Skin of body (tissue), 2 donors: Measurements from ENCODE around the gene CHD2. TPM values are rescaled to one million over a fixed set of nuclear protein-coding genes. Genes with fewer than 3 reads are reported as not detected.

Source experiments
- DNase-seq: peaks from one replicate; lab custom pipeline; 2025; lab: John Stamatoyannopoulos, UW
- total RNA-seq: library from RNA; depleted of rRNA; stranded (reverse); fragments of >200 nt; gene quantifications from one replicate; pipeline ENCODE4 v1.2.3, GENCODE V29; 2014

CHD2 gene
- total RNA-seq, 1 donor from 2014 or later: 174 TPM

DNA sequence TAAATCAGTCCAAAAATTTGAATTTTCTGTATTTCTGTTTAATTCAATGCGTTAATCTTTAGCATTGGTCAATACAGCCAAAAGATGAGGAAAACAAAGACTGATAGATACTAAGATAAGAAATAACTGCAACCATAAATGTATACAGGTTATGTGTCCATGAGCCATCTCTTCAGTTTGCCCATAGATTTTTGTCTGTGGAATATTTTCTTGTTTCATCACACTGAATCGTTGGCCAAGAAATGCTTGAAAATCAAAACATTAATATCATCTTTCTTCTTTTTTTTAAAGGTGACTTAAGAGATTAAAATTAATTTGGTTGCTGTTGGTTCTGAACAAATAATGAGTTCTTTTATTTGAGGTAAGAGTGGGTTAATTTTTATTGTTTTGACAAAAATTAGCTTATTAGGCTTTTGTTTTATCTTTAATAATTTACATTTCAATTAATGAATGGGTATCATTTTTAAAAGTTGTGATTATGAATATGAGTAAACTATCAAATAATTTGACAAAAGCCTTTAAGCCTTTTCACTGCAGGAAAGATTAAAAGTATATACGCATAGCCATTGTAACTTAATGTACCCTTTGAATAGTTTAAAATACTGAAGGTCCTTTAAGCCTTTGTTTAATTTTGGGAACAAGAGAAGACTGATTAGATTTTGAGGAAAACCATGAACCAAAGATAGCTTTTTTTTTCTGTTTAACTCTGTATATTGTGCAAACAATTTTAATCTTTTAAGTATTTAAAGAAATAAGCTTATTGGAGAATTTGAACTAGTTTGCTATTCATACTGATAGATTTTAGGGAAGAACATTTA lies 14.7 kb upstream of the CHD2 start:
- DNase-seq: no peak

DNA sequence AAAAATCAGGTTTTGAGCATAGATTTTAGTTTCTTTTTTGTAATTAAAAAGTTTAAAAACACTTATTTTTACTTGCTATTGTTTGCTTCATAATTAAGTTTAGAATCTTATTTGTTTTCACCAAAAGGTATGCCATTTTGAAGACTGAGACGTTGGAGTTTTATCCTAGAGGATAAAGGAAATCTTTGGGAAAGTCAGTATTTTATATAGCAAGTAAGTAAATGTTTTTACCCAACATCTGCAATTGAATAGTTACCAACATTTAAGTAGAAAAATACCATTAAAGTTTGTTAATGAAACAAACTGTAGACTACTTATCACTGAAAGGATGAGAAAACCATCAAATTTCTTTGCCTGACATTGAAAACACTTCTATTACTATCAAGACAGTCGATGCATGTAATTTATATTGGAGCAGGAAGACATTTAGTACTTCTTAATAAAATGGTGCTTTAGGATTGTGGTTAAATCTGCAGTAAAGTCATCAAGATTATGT lies 14.0 kb upstream of the CHD2 start:
- no peak for DNase-seq

DNA sequence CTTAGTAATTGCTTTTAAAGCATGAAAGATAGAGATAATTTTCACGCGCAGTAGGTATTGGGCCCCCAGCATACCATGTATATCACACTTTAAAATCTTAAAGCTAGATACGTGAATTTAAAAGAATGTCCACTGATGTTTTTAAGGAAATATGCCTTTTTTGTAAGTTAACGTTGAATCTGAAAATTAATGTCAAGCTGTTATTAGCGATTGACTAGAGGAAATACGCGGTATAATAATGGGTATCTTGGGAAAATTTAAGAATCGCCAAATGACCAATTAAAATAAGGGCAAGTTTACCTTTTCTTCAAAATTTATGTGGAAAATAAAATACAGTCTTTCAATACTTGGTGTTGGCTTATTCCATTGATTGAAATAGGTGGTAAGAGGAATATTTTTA lies 13.3 kb upstream of the CHD2 start:
- no peak for DNase-seq

DNA sequence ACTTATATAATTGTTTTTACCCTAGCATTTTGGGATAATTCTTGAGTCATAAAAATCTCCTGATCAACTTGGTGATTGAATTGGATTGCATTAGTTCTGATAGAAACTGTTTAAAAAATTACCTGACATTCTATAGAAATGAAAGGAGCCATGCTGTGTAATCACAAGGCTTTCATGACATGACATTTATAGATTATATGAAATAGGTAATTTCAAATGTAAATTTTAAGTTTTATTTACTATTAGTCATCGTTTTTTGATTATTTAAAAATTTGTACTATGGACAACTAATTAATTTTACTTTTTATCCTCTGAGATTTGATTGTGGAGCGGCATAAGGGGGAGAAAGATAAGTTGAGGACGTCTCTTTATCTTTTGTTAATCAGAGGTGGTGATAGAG lies 12.3 kb upstream of the CHD2 start:
- DNase-seq: no peak

DNA sequence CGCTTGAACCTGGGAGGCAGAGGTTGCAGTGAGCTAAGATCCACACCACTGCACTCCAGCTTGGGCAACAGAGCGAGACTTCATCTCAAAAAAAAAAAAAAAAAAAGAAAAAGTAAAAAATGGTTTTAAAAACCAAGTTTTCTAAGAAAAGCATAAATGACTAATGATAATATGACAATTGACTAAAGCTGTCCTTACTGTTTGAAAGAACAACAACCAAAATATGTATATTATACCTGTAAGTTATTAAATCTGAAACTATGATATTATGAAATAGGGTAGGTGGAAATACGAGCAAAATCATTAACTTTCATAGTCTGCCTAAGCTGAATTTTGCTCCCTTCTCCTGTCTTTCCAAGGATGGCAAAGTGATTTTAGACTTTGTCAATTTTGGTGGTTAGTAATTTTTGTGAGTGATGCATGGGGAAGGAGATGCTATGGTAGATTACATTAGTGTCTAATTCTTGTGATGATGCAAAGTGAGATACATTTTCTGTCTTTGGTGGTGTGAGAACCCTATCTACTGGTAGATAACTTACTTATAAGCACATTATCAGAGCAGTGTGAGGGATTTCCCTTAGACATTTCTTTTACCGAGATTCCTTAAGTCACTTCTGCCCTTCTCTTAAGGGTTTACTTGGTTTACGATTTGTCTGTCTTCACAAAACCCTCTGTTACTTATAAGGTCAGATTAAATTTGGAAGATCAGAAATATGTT lies 10.6 kb upstream of the CHD2 start:
- no peak for DNase-seq

DNA sequence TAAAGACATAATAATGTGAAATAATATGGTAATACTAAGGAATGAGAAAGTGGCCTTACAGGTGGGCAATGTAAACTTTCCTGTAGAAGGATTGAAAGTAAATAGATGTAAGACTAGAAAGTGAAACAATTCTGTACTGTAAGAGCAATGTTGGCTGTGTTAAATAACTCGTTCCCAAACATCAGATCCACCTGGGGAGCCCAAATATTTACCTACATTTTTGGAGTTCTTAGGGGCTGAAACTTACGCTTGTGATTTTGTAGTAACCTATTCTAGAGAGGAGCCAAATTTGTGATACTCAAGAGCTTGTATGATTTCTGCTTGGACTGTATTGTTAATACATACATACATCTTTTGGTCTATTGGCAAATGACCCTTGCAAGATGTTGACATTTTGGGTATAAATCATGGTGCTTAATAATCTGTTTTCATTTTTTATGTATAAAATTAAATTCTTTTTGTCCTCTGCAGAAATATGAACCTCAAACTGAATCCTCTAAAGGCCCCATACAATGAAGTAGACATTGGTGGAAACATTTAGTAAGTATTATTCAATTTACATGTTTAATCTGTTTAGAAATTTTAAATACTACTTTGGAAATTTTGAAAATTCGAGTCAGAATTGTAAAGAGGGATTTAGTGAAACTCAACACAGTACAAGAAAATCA lies 8.5 kb upstream of the CHD2 start:
- no peak for DNase-seq

DNA sequence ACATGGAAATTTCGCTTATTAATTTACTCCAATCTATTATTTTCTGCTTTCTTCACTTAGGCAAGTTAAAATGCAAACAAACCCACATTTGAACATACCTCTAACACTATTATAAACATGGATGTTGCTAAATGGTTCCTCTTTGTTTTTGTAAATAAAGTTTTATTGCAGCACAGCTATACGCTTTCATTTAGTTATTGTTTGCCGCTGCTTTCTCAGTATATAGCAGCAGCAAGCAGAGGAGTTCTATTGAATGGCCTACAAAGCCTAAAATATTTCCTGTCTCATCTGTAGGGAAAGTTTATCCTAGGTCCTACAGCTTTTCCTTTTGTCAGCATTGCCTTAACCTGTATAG lies 7.9 kb upstream of the CHD2 start:
- DNase-seq: no peak

DNA sequence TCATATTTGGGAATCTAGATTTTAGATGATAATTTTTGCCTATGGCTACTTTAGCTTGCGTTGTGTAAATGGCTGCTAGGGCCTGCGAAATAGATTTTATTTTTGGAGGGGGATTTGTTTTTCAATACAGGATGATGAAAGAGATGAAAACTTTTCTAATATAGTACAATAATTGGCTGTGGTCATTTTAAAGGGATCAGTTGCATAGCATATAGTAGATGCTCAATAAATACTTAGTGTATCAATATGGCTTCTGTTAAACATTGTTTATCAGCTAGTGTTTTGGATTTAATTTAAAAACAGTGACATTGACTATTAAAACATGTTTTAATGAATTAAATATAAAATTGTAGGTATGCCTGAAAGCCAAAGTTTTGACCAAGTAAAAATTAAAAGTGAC lies 6.9 kb upstream of the CHD2 start:
- DNase-seq: no peak

DNA sequence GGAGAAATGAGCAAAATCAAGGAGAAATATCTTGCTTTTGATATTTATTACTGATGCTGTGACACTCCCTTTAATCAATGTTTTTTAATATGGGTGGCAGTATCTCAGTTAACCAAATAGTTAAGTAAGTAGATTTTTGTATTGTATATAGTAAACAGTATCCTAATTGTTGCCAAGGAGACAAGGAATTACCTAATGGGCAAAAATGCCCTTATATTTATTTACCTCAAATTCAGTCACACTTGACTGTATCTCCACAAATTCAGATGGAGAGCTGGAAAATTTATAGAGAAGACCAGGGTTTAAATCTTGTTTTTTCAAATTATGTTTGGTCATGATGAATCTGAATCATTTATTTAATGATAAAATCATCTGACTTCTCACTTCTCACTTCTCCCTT lies 3.6 kb upstream of the CHD2 start:
- no peak for DNase-seq

DNA sequence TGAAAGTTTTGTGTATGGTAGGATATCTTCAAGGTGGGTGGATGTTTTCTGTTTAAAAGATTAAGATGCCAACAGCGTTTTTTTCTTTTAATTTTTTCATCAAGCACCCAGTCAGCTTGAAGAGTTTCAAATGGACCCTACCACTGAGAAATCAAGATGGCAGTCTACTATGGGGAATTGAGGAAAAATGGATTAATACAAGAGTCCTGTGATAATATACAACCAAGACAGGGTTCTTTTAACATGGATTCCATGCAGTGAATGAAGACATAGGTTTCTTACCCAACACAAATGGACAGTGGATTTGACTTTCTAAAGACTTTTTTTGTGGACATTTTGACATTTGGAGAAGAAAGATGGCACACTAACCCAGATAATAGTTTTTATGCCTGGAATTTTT lies 2.5 kb upstream of the CHD2 start:
- DNase-seq: no peak

DNA sequence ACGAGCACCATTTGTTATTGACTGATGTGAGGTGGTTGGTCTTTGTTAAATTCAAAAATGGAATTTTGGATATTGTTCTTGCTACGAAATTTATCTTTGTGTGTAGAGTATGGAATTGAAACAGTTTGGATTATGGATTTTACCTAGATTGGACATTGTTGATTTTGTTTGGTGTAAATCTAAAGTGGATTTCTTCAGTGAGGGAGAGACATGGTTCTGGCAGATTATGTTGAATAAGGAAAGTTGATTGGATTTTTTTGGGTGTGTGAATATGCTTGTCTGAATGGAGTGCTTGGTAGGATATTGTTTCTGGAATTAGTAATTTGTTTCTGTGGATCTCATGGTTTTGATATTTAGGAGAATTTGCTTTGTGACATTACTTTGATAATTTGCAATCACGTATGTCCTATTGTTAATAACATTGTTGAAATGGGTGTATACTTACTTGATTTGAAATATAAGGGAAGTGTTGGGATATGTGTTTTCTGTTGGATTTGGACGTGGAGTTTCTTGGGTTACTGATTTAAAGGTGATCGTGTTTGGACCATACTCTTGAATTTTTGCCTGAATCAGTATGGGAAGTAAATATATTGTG lies 1.0 kb upstream of the CHD2 start:
- DNase-seq: no peak

DNA sequence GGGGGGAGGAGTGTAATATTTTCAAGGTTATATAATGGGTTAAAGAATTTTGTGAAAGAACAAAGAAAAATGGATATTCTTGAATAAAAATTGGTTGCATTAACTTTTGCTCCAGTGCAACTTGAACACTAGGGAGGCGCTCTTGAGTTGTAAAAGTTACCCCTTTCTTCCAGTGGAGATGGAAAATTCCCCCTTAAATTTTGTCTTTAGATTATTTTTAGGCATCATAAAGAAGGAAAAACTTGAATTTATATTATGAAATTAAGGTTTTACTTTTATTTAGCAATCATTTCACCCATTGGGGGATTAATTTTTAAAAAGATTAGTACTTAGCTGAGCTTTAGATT lies 550 bp upstream of the CHD2 start:
- no peak for DNase-seq

DNA sequence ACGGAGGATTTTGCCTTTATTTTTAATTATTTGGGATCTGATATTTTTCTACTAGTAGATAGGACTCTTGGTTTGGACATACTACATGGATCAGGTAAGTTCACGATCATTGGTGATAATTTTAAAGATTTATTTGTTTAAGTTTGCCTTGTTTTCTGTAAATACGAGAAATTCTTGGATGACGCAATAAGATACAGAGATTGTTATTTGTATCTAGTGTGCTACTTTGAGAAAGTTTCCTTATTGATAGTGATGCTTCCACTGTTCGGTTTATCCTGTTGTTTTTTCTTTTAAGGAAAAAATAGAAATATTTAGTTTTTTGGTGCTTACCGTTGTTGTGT lies 577 bp downstream of the CHD2 start:
- no peak for DNase-seq

DNA sequence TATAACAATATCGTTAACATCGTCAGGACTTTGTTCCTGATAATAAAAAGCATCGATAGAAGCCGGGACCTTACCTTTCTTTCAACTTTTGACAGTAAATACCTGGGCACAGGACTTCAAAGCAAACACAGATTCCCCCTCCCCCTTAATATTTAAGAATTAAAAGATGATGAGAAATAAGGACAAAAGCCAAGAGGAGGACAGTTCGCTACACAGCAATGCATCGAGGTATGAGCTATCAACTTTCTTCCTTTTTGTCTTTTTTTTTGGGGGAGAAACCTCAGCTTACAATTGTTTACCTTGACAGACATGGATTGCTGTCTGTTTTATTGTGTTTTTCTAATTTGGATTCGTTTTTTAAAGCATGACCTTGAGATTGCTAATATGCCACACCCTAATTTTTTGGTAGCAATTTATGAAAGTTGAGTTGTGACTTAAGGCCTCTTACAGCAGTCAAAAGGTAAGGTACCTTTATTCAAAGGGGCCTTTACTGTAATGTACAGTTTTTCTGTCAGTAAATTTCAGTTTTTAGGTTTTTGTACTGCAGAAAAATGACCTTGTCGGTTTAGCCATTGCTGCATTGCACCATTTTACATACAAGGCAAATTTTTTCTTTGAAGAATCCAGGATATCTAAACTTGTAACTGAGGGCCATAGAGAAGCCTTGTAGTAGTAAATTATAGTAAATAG lies 1.1 kb downstream of the CHD2 start:
- DNase-seq: peak; percentile 34

DNA sequence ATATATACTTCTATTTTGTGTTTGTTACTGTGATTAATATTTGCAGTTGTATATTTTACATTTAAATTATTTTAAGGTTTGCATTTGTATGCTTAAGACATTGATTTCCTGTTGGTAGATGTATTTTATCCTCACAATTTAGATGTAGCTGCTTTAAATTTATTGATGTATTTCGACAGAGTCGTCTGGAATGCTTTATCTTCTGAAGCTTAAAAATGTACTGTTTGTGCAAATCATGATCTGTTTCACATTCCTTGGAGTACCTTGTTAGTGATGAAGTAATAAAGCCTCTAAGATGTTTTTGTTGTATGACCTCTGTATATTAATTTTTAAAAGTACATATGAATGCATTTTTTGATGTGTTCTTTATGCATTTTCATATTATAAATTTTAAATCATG lies 1.9 kb downstream of the CHD2 start:
- DNase-seq: no peak

DNA sequence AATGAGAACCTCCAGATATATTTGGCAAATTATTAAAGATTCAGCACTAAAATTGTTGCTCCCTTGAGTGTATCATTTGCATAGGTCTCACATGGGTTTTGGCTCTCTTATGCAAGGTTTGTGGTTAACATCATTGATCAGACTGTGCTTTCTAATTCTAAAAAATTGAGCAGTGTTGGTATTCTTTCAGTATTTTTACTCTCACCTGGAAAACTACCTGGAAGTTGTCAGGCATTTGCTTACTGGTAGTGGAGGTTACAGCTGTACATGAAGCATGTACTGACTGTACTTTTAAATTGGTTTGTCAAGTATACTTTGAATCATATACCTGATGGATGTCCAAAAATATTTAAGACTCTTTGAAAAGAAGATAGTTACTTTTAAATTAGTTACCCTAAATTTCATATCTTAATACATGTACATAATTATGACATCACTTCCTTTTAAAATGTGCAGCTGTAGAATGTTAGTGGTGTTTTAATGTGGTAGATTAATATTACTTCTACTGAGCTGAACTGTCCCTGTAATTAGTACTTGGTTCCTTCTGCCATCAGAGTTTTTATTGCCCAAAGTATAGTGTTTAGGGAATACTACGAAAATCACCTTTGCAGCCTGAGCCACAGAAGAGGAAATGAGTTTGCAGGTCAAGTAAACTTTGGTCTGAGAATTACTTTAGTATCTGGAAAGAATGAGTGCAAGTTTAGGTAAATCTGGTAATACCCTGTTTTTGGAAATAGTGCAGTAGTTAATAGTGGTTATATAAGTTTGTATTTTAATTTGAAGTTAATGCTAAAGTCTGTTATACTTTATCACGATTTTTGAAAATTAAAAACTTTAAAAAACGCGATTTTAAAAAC lies 2.8 kb downstream of the CHD2 start:
- no peak for DNase-seq

DNA sequence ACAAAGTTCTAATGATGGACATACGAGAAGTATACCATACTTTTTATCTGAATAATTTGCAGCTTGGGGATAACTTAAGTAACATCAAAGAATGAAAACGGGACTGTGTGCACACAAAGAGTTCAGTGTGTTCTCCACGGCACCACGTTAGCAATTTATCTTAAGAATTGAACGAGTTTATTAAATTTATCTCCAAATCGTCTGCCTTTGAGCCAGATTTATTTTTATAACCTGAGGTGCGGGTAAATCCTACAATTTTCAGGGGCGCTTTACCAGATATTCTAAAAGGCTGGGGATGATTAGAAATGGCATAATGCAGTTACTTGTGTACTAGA lies 3.5 kb downstream of the CHD2 start:
- no peak for DNase-seq

DNA sequence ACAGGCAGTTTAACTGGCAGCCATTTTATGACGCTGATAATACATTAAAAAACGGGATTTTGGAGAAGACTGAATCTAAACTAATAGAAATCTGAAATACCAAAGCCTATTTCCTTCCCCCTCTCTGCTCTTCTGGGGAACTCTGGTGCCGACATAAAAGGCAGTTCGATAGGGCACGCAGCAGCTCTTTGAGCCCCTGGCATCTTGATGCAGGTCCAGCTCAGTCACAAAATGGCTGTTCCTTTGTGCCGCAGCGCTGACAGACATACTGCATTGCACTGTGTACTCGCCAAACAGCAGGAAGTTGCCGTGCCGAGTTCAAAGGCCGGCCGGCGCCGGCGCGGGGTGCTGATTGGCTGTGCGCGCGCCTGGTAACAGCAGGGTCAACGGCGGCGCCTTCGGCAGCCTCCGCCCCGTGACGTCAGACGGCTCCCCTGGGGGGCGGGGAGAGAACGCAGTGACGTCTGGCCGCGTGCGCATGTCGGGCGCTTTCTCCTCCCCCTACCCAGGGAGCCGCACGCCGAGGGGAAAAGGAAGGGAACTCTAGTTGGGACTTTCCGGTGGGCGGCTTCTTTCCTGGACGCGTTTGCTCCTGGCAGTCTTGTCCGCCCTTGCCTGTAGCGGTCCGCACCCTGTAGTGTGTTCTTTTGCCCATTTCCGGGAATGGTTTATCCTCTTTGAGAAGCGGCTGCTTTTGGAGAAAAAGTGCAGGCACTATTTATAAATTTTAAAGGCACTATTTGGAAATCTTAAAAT lies 4.0 kb downstream of the CHD2 start:
- DNase-seq: peak; percentile 98

DNA sequence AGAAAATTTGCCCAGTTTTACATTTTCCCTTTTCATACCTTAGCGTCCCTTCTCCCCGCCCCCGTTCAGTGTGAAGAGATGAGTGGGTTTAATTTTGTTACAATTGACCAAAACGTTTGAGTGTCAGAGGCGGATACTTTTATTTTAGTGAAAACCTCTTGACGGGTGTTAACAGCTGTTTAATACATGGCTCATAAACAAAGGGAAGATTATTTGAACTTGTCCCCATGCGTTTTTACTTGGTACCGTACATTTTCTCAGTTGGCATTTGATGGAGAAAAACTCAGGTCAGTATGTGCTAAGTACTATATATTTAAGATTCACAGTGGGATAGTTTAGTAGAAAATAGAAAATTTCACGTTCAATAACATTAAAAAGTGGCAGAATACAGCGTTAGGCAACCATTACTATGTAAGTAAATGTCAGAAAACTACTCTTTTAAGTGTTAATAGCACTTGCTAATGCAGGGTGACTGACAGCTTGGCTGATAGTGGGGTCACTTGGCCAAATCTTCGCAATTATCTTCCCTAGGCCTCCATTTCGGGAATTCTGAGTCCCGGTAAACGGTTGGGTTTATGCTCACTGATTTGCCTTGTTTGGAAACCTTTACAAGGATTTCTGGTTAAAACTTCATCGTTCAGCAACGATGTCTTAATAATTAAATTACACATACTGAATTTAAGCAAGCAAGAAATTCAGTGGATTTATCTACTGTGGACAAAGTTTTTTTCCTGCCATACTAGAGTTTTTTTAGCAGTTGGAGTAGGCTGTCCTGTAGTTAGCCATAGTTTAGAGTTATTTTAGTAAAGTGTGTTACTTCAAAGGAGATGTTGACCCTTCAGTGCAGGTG lies 4.8 kb downstream of the CHD2 start:
- no peak for DNase-seq
